K562 (cell line): Measurements from ENCODE around the gene PPP6R3. TPM values are rescaled to one million over a fixed set of nuclear protein-coding genes. Genes with fewer than 3 reads are reported as not detected.
A peak's percentile ranks its signal among the peaks of the same experiment; 100 is the strongest.

Source experiments
- DLX4 ChIP-seq: fragments of 250-450 bp; sonication (Bioruptor Pico); IDR thresholded peaks from 2 replicates; pipeline ENCODE4 v1.6.1; 2021; ENCODE audit warnings: mild to moderate bottlenecking
- HIVEP1 ChIP-seq: fragments of 250-450 bp; sonication (Bioruptor Pico); IDR thresholded peaks from 2 replicates; pipeline ENCODE4 v1.4.0; 2020; ENCODE audit warnings: mild to moderate bottlenecking
- ID3 ChIP-seq, 2 experiments: fragments of 250-450 bp in 1 of 2; fragments of 450-650 bp in 1 of 2; sonication (Bioruptor Pico) in 1 of 2; IDR thresholded peaks; 2 replicates each; pipeline versions ENCODE4 v1.6.1 to v1.8.0; 2016 to 2021; ENCODE audit warnings: mild to moderate bottlenecking in 2 of 2, moderate library complexity in 2 of 2, missing compliant biosample characterization in 1 of 2, missing genetic modification characterization in 1 of 2
- MECOM ChIP-seq: fragments of 250-450 bp; sonication (Bioruptor Pico); IDR thresholded peaks from 2 replicates; pipeline ENCODE4 v1.8.0; 2022; ENCODE audit warnings: inconsistent platforms
- NFATC3 ChIP-seq: fragments of 450-650 bp; IDR thresholded peaks from 2 replicates; pipeline ENCODE4 v1.6.1; 2017; ENCODE audit warnings: mild to moderate bottlenecking
- RB1 ChIP-seq: fragments of 450-650 bp; IDR thresholded peaks from 2 replicates; pipeline ENCODE4 v1.6.1; 2017; ENCODE audit warnings: low read depth, mild to moderate bottlenecking
- SRSF1 ChIP-seq: fragments of 200-400 bp; formaldehyde crosslinking; IDR thresholded peaks from 2 replicates; pipeline ENCODE4 v1.6.1; 2017; ENCODE audit warnings: mild to moderate bottlenecking, low read depth, low read length, moderate library complexity
- ZBTB12 ChIP-seq: fragments of 250-450 bp; sonication (Bioruptor Pico); IDR thresholded peaks from 2 replicates; pipeline ENCODE4 v1.4.0; 2020
- ZNF232 ChIP-seq: sonication (generic); formaldehyde crosslinking; IDR thresholded peaks from 2 replicates; pipeline ENCODE4 v1.8.0; 2022; ENCODE audit warnings: mild to moderate bottlenecking, missing genetic modification reagents
- ZNF444 ChIP-seq: fragments of 250-450 bp; sonication (Bioruptor Pico); IDR thresholded peaks from 2 replicates; pipeline ENCODE4 v1.4.0; 2020; ENCODE audit warnings: mild to moderate bottlenecking, moderate library complexity
- polyA plus RNA-seq, 8 experiments: library from polyadenylated mRNA; depleted of rRNA in 4 of 8; stranded (reverse) in 5 of 8; unstranded in 3 of 8; fragments of >200 nt; fragmentation: Nextera tagmentation in 2 of 8; fragmentation: Illumina TruSeq in 1 of 8; extraction: Ambion mirVana in 2 of 8; extraction: Trizol in 1 of 8; gene quantifications; 2 replicates each; pipeline versions ENCODE4 v1.2.1 to v1.2.3, GENCODE V29; 2011 to 2014; ENCODE audit warnings: inconsistent platforms in 1 of 8, missing spikeins in 1 of 8
- total RNA-seq, 7 experiments: library from RNA; depleted of rRNA in 6 of 7; stranded (reverse); fragments of >200 nt in 6 of 7; fragmentation: Illumina TruSeq in 2 of 7; extraction: Trizol in 2 of 7; gene quantifications; 2 replicates each; pipeline versions ENCODE4 v1.2.1 to v1.2.3, GENCODE V29; 2011 to 2021; ENCODE audit warnings: low replicate concordance in 1 of 7
- TF ChIP-seq, protein P1 (sequence below): fragments of 250-450 bp; sonication (Bioruptor Pico); IDR thresholded peaks from 2 replicates; pipeline ENCODE4 v1.9.0; 2021; ENCODE audit warnings: mild to moderate bottlenecking, inconsistent platforms
- TF ChIP-seq, protein P2 (sequence below), 2 experiments: fragments of 450-650 bp; IDR thresholded peaks; 2 replicates each; pipeline ENCODE4 v1.6.1; 2016; ENCODE audit warnings: mild to moderate bottlenecking in 2 of 2, borderline replicate concordance in 1 of 2, low read depth in 1 of 2, moderate library complexity in 1 of 2

PPP6R3 gene
- total and polyA plus RNA-seq, 9 of the 15 experiments (the other 6 are each of a cell fraction or from before 2014, with no cell fraction given), result 20.3 to 117 (median 80.6) TPM

DNA sequence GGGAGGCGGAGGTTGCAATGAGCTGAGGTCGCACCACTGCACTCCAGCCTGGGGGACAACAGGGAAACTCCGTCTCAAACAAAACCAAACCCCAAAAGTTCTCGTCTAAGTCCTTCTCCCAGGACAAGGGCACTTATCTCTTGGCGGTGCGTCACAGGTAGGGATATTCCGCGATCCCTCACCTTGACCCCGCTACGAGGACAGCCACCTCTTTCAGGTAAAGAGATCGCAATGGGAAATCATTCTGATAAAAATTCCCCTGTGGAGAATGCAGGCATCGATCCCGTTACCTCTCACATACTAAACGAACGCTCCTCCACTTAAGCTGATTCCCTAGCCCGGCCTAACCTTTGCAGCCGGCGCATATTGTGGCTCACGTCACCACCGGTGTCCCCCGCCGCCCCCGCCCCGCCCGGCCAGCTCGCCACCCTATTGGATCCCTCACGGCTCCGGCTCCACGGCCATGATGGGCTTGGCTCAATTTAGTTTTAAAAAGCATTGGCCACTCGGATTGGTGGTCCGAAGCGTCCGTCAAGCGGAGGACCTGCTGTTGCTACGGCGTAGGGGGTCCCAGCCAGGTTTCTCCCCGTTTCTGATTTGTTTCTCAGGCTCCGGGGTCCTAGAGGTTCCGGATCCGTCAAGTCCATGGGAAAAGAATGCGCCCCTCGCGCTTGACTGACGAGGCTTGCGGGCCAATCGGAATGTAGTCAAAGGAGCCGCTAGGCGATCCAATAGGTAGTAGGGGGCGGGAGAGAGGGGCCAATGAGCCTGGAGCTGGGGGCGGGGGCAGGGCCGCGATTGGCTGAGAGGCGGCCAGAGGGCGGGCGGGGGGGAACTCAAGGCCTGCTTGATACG lies 439 bp upstream of the PPP6R3 start (continued):
- TF ChIP-seq, protein P1, sequence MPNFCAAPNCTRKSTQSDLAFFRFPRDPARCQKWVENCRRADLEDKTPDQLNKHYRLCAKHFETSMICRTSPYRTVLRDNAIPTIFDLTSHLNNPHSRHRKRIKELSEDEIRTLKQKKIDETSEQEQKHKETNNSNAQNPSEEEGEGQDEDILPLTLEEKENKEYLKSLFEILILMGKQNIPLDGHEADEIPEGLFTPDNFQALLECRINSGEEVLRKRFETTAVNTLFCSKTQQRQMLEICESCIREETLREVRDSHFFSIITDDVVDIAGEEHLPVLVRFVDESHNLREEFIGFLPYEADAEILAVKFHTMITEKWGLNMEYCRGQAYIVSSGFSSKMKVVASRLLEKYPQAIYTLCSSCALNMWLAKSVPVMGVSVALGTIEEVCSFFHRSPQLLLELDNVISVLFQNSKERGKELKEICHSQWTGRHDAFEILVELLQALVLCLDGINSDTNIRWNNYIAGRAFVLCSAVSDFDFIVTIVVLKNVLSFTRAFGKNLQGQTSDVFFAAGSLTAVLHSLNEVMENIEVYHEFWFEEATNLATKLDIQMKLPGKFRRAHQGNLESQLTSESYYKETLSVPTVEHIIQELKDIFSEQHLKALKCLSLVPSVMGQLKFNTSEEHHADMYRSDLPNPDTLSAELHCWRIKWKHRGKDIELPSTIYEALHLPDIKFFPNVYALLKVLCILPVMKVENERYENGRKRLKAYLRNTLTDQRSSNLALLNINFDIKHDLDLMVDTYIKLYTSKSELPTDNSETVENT, result peak; percentile 91
- TF ChIP-seq ZNF232, result no peak
- 0 out of 2 replicates have a peak, but pooled peaks have one; percentile 75 for TF ChIP-seq SRSF1
- TF ChIP-seq ID3 (CRISPR knock-in tag; IDR thresholded peaks at IDR 0.05), result no peak
- TF ChIP-seq ID3 (tag; IDR thresholded peaks at IDR 0.05), result peak; percentile 79
- no peak for TF ChIP-seq HIVEP1 (CRISPR knock-in tag)
- TF ChIP-seq RB1, result peak; percentile 82
- peak; percentile 40; the same call in 1 of the 2 replicates for TF ChIP-seq DLX4
- TF ChIP-seq ZBTB12 (CRISPR knock-in tag), result peak; percentile 54
- TF ChIP-seq NFATC3, result peak; percentile 70; the same call in 1 of the 2 replicates
- TF ChIP-seq, protein P2, sequence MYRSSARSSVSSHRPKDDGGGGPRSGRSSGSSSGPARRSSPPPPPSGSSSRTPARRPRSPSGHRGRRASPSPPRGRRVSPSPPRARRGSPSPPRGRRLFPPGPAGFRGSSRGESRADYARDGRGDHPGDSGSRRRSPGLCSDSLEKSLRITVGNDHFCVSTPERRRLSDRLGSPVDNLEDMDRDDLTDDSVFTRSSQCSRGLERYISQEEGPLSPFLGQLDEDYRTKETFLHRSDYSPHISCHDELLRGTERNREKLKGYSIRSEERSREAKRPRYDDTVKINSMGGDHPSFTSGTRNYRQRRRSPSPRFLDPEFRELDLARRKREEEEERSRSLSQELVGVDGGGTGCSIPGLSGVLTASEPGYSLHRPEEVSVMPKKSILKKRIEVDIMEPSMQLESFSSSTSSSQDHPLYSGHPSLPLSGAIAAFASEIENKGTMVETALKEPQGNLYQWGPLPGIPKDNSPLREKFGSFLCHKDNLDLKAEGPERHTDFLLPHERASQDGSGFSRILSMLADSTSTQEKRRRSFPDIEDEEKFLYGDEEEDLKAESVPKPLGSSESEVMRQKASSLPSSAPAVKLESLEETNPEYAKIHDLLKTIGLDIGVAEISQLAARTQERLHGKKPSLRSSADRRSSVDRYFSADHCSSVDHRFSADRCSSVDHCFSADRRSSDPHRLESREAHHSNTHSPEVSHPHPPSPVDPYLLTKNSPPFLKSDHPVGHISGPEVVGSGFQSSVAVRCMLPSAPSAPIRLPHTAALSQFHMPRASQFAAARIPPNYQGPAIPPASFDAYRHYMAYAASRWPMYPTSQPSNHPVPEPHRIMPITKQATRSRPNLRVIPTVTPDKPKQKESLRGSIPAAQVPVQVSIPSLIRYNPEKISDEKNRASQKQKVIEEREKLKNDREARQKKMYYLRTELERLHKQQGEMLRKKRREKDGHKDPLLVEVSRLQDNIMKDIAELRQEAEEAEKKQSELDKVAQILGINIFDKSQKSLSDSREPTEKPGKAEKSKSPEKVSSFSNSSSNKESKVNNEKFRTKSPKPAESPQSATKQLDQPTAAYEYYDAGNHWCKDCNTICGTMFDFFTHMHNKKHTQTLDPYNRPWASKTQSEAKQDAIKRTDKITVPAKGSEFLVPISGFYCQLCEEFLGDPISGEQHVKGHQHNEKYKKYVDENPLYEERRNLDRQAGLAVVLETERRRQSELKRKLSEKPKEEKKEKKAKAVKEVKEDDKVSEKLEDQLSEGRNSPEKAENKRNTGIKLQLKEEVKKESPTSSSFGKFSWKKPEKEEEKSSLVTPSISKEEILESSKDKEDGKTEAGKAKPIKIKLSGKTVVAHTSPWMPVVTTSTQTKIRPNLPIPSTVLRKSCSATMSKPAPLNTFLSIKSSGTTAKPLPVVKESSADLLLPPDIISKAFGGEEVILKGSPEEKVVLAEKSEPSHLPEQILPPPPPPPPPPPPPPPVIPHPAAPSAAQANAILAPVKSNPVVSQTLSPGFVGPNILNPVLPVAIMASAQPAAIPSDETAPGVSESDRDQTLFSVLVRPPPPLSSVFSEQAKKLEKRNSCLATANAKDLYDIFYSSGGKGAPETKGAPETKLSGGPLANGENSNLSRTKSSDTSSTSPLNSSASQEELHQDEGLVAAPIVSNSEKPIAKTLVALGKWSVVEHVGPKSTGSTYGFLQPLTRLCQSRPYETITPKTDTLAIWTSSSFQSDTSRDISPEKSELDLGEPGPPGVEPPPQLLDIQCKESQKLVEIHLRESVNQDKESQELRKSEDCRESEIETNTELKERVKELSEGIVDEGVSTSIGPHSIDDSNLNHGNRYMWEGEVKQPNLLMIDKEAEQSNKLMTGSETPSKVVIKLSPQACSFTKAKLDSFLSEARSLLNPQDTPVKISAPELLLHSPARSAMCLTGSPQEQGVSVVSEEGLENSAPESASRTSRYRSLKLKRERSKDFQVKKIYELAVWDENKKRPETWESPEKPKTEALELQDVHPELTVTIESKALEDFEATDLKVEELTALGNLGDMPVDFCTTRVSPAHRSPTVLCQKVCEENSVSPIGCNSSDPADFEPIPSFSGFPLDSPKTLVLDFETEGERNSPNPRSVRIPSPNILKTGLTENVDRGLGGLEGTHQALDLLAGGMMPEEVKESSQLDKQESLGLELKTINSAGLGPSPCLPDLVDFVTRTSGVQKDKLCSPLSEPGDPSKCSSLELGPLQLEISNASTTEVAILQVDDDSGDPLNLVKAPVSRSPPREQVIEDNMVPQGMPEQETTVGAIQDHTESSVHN (IDR thresholded peaks at IDR 0.05; ENCODE audit: borderline replicate concordance in 1 of 2, low read depth in 1 of 2), result no peak
- no peak for TF ChIP-seq ZNF444 (CRISPR knock-in tag)
- TF ChIP-seq MECOM (CRISPR knock-in tag), result peak; percentile 94
